GM21447 (cell line): ENCODE results near the gene LHX4.
A peak's percentile ranks its signal among the peaks of the same experiment; 100 is the strongest.

Experiments
- ATAC-seq: cut with Tn5 transposase; IDR thresholded peaks from one replicate; pipeline ENCODE4 v1.9.1; 2021; ENCODE audit not compliant: unreplicated experiment

Gene LHX4

GRCh38 chr1:180241716-180242544, 11.9 kb downstream of the LHX4 start:
- ATAC-seq, result no peak

- no peak for ATAC-seq
Observed at GRCh38 chr1:180243517-180244221, 13.6 kb downstream of the LHX4 start.

- ATAC-seq, result no peak
Observed at GRCh38 chr1:180244840-180245239, 14.8 kb downstream of the LHX4 start.

- ATAC-seq, result no peak
Observed at GRCh38 chr1:180246579-180246978, 16.5 kb downstream of the LHX4 start.

GRCh38 chr1:180247061-180247460, 17.0 kb downstream of the LHX4 start:
- ATAC-seq, result no peak

GRCh38 chr1:180247580-180247979, 17.5 kb downstream of the LHX4 start:
- ATAC-seq, result no peak

GRCh38 chr1:180248176-180248575, 18.1 kb downstream of the LHX4 start:
- no peak for ATAC-seq

- no peak for ATAC-seq
Observed at GRCh38 chr1:180248731-180249681, 18.9 kb downstream of the LHX4 start.

GRCh38 chr1:180249725-180250498, 19.8 kb downstream of the LHX4 start:
- no peak for ATAC-seq

GRCh38 chr1:180250499-180250770, 20.4 kb downstream of the LHX4 start:
- ATAC-seq, result no peak

- no peak for ATAC-seq
Observed at GRCh38 chr1:180250883-180251509, 20.9 kb downstream of the LHX4 start.

GRCh38 chr1:180251526-180252305, 21.7 kb downstream of the LHX4 start:
- ATAC-seq, result no peak

GRCh38 chr1:180252638-180253536, 22.8 kb downstream of the LHX4 start:
- peak; percentile 80 for ATAC-seq

GRCh38 chr1:180253585-180254495, 23.8 kb downstream of the LHX4 start:
- no peak for ATAC-seq

- ATAC-seq, result no peak
Observed at GRCh38 chr1:180254496-180254819, 24.4 kb downstream of the LHX4 start.

- no peak for ATAC-seq
Observed at GRCh38 chr1:180254854-180255253, 24.8 kb downstream of the LHX4 start.

GRCh38 chr1:180255536-180256340, 25.7 kb downstream of the LHX4 start:
- ATAC-seq, result no peak
